WTC11 (cell line): ENCODE data around the gene SYK. TPM values are rescaled to one million over a fixed set of nuclear protein-coding genes. Genes with fewer than 3 reads are reported as not detected.
A peak's percentile ranks its signal among the peaks of the same experiment; 100 is the strongest.

Source experiments
- ATAC-seq: fragments of 200-7000 bp; cut with Tn5 transposase; 2 replicates; pipeline ENCODE4 v1.10.0; 2021; ENCODE audit warnings: mild to moderate bottlenecking, moderate library complexity
- CTCF ChIA-PET: fragments of 300-600 bp; sonication (Branson Sonifier 250); formaldehyde crosslinking; loops from one replicate; lab custom pipeline; 2021; ENCODE audit warnings: antibody characterized with exemption; lab: Charles Lee
- POLR2A ChIA-PET: fragments of 350-600 bp; sonication (Branson Sonifier 250); formaldehyde crosslinking; loops from one replicate; lab custom pipeline; 2021; ENCODE audit warnings: antibody characterized with exemption; lab: Charles Lee
- DNase-seq: peaks from one replicate; pipeline ENCODE4 v3.0.0; 2021; ENCODE audit warnings: low spot score
- H3K27ac Mint-ChIP-seq: 2 replicates; pipeline ENCODE4 v1.8.0; 2021; ENCODE audit warnings: mixed read lengths
- H3K27me3 Mint-ChIP-seq: 2 replicates; pipeline ENCODE4 v1.8.0; 2021; ENCODE audit warnings: low read depth, mild to moderate bottlenecking, moderate library complexity, mixed read lengths
- H3K36me3 Mint-ChIP-seq: 2 replicates; pipeline ENCODE4 v1.8.0; 2021; ENCODE audit warnings: mixed read lengths
- H3K4me1 Mint-ChIP-seq: 2 replicates; pipeline ENCODE4 v1.8.0; 2022; ENCODE audit warnings: mixed read lengths
- H3K4me3 Mint-ChIP-seq: 2 replicates; pipeline ENCODE4 v1.8.0; 2021; ENCODE audit warnings: mild to moderate bottlenecking, moderate library complexity, mixed read lengths
- H3K9me3 Mint-ChIP-seq: 2 replicates; pipeline ENCODE4 v1.8.0; 2021; ENCODE audit warnings: mixed read lengths
- AFF4 ChIP-seq: sonication (generic); formaldehyde crosslinking; IDR thresholded peaks from 2 replicates; pipeline ENCODE4 v1.8.1; 2023; ENCODE audit warnings: mild to moderate bottlenecking, missing genetic modification reagents, borderline replicate concordance
- AR ChIP-seq: fragments of 250-450 bp; sonication (Bioruptor Pico); IDR thresholded peaks from 2 replicates; pipeline ENCODE4 v1.9.0; 2021; ENCODE audit warnings: mild to moderate bottlenecking
- CTCF ChIP-seq: fragments of 200-600 bp; IDR thresholded peaks from 2 replicates; pipeline ENCODE4 v1.8.0; 2022; ENCODE audit warnings: antibody characterized with exemption
- E2F1 ChIP-seq: sonication (generic); formaldehyde crosslinking; IDR thresholded peaks from 2 replicates; pipeline ENCODE4 v1.8.0; 2022; ENCODE audit warnings: mild to moderate bottlenecking, missing genetic modification reagents
- ELF4 ChIP-seq: sonication (generic); formaldehyde crosslinking; IDR thresholded peaks from 2 replicates; pipeline ENCODE4 v1.8.1; 2022; ENCODE audit warnings: low read depth, mild to moderate bottlenecking, moderate library complexity, missing genetic modification reagents
- ESRRA ChIP-seq: sonication (generic); formaldehyde crosslinking; IDR thresholded peaks from 2 replicates; pipeline ENCODE4 v1.8.1; 2022; ENCODE audit warnings: mild to moderate bottlenecking, missing genetic modification reagents, borderline replicate concordance
- FOXP1 ChIP-seq: sonication (generic); formaldehyde crosslinking; IDR thresholded peaks from 2 replicates; pipeline ENCODE4 v1.8.0; 2022; ENCODE audit warnings: missing genetic modification reagents, mild to moderate bottlenecking, moderate library complexity, borderline replicate concordance
- KAT7 ChIP-seq: sonication (generic); formaldehyde crosslinking; IDR thresholded peaks from 2 replicates; pipeline ENCODE4 v1.8.1; 2023; ENCODE audit warnings: missing genetic modification reagents, mild to moderate bottlenecking, borderline replicate concordance
- RELA ChIP-seq: sonication (generic); formaldehyde crosslinking; IDR thresholded peaks from 2 replicates; pipeline ENCODE4 v1.8.1; 2022; ENCODE audit warnings: missing genetic modification reagents, mild to moderate bottlenecking, borderline replicate concordance
- SOX15 ChIP-seq: fragments of 250-450 bp; sonication (Bioruptor Pico); IDR thresholded peaks from 2 replicates; pipeline ENCODE4 v1.9.0; 2021; ENCODE audit warnings: mild to moderate bottlenecking
- TEAD4 ChIP-seq: sonication (generic); formaldehyde crosslinking; IDR thresholded peaks from 2 replicates; pipeline ENCODE4 v1.8.0; 2022; ENCODE audit warnings: mild to moderate bottlenecking, missing genetic modification reagents
- ZNF263 ChIP-seq: sonication (generic); formaldehyde crosslinking; IDR thresholded peaks from 2 replicates; pipeline ENCODE4 v1.8.1; 2022; ENCODE audit warnings: low read depth, mild to moderate bottlenecking, moderate library complexity, missing genetic modification reagents
- ZNF423 ChIP-seq: fragments of 250-450 bp; sonication (Bioruptor Pico); IDR thresholded peaks from 2 replicates; pipeline ENCODE4 v2.1.2; 2022; ENCODE audit warnings: mild to moderate bottlenecking, moderate library complexity
- ZNF532 ChIP-seq: fragments of 250-450 bp; sonication (Bioruptor Pico); IDR thresholded peaks from 2 replicates; pipeline ENCODE4 v1.9.0; 2021; ENCODE audit warnings: mild to moderate bottlenecking, borderline replicate concordance
- total RNA-seq: library from RNA; stranded (reverse); gene quantifications from 3 replicates; pipeline ENCODE4 v1.2.3, GENCODE V29; 2021

SYK gene
- total RNA-seq, 1 experiment from 2014 or later = 7.4 TPM

- Mint-ChIP-seq H3K27ac (no peak overlapping the region), H3K27me3 (peaks cover 4% of the 10 kb centered on the region; the same call in 1 of the 2 replicates), H3K4me1 (no peaks in the 10 kb centered on the region), H3K36me3 (peaks cover 30% of the 10 kb centered on the region), H3K9me3 (peaks cover 42% of the 10 kb centered on the region), H3K4me3 (no peak overlapping the region)
- ATAC-seq (no peak), DNase-seq (no peak)
- POLR2A ChIA-PET = no interaction called here
- CTCF ChIA-PET = no interaction called here
- TF ChIP-seq AFF4 (CRISPR knock-in tag) = no peak
- TF ChIP-seq ZNF263 (CRISPR knock-in tag) = no peak
- no peak for TF ChIP-seq KAT7 (CRISPR knock-in tag)
- no peak for TF ChIP-seq SOX15
Measured at GRCh38 chr9:90772386-90772785, 29.2 kb upstream of the SYK start.

GRCh38 chr9:90773617-90774016 is 28.0 kb upstream of the SYK start:
- no peak overlapping the region for H3K27ac Mint-ChIP-seq
- TF ChIP-seq ESRRA (CRISPR knock-in tag) (no peak), CTCF (0 out of 2 replicates have a peak, but pooled peaks have one; percentile 17), ZNF423 (CRISPR knock-in tag) (no peak)
- TF ChIP-seq, all 79 proteins: peak for 1
- Mint-ChIP-seq H3K4me1 (peaks cover 3% of the 10 kb centered on the region), H3K9me3 (peaks cover 30% of the 10 kb centered on the region), H3K27me3 (peaks cover 4% of the 10 kb centered on the region; the same call in 1 of the 2 replicates), H3K36me3 (peaks cover 19% of the 10 kb centered on the region), H3K4me3 (no peak overlapping the region)
- CTCF ChIA-PET = interaction anchor here (0.6 to 2.1 kb wide), 6 partner anchors 10 to 1761 kb away, joined by 3 to 7 read pairs (median 4); no protein-coding TSS in a partner anchor
- DNase-seq = peak; percentile 33
- peak; percentile 64 for ATAC-seq
- POLR2A ChIA-PET = no interaction called here

- ChIA-PET CTCF (interaction anchor here (0.5 to 2.1 kb wide), 6 partner anchors 10 to 1761 kb away, joined by 3 to 7 read pairs (median 4); no protein-coding TSS in a partner anchor), POLR2A (interaction anchor here (0.6 kb wide), 1 partner anchor 108 kb away, joined by 3 read pairs; no protein-coding TSS in a partner anchor)
- peaks cover 29% of the 10 kb centered on the region for H3K9me3 Mint-ChIP-seq
- DNase-seq = no peak
- peaks cover under 1% of the 10 kb centered on the region; the same call in 1 of the 2 replicates for H3K27me3 Mint-ChIP-seq
- H3K4me1 Mint-ChIP-seq = peaks cover 7% of the 10 kb centered on the region
- peaks cover 16% of the 10 kb centered on the region for H3K36me3 Mint-ChIP-seq
- TF ChIP-seq AR (CRISPR knock-in tag) (no peak), ZNF532 (no peak), ELF4 (CRISPR knock-in tag) (no peak), FOXP1 (CRISPR knock-in tag) (no peak), E2F1 (CRISPR knock-in tag) (no peak), TEAD4 (CRISPR knock-in tag) (no peak), RELA (CRISPR knock-in tag) (no peak)
- H3K27ac Mint-ChIP-seq = no peak overlapping the region
- no peak for ATAC-seq
- H3K4me3 Mint-ChIP-seq = no peak overlapping the region
Measured at GRCh38 chr9:90774071-90774470, 27.5 kb upstream of the SYK start.
